Fibroblast of the aortic adventitia (primary cell): ENCODE measurements around the gene CERS5. TPM values are rescaled to one million over a fixed set of nuclear protein-coding genes. Genes with fewer than 3 reads are reported as not detected.
A peak's percentile ranks its signal among the peaks of the same experiment; 100 is the strongest.

ENCODE experiments used
- DNase-seq: peaks from one replicate; pipeline ENCODE4 v3.0.0-alpha.2; 2010; ENCODE audit warnings: low read depth
- H3K4me3 ChIP-seq: 2 replicates; pipeline ENCODE4 v1.5.1; 2011; ENCODE audit warnings: low read depth, mild to moderate bottlenecking, control low read depth, low read length, moderate library complexity
- total RNA-seq: library from RNA; depleted of rRNA; stranded (reverse); fragments of >200 nt; gene quantifications from 2 replicates; pipeline ENCODE4 v1.2.3, GENCODE V29; 2012; ENCODE audit warnings: low replicate concordance
- TF ChIP-seq, protein P1 (sequence below): IDR thresholded peaks from 2 replicates; pipeline ENCODE4 v1.5.1; 2011; ENCODE audit warnings: mild to moderate bottlenecking, low read length, control low read depth, inconsistent platforms; ENCODE audit not compliant: insufficient read depth

The CERS5 gene
- total RNA-seq, 1 donor, result 32.7 TPM

DNA sequence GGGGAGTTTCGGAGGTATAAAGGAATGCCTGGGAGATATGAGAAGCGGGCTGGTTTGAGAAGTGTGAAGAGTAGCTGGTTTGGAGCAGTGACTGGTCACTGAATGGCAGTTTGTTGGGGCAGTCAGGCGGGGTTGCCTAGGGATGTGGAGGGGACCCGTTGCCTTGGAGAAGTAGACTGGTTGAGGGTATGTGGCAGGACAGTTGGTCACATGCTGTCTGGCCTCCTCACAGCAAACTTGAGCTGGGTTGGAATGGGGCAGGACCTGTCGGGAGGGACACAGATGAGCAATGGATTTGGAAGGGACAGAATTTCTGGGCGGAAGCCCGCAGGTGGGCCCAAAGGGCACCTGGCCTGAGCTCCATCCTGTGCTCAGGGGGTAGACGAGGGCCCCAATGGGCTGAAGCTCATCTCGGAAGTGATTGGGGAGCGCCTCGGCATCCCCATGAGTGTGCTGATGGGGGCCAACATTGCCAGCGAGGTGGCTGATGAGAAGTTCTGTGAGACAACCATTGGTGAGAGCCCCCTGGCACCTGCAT is 61.2 kb downstream of the CERS5 start:
- TF ChIP-seq, protein P1, sequence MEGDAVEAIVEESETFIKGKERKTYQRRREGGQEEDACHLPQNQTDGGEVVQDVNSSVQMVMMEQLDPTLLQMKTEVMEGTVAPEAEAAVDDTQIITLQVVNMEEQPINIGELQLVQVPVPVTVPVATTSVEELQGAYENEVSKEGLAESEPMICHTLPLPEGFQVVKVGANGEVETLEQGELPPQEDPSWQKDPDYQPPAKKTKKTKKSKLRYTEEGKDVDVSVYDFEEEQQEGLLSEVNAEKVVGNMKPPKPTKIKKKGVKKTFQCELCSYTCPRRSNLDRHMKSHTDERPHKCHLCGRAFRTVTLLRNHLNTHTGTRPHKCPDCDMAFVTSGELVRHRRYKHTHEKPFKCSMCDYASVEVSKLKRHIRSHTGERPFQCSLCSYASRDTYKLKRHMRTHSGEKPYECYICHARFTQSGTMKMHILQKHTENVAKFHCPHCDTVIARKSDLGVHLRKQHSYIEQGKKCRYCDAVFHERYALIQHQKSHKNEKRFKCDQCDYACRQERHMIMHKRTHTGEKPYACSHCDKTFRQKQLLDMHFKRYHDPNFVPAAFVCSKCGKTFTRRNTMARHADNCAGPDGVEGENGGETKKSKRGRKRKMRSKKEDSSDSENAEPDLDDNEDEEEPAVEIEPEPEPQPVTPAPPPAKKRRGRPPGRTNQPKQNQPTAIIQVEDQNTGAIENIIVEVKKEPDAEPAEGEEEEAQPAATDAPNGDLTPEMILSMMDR, result no peak
- H3K4me3 ChIP-seq, result no peak overlapping the region
- no peak for DNase-seq

DNA sequence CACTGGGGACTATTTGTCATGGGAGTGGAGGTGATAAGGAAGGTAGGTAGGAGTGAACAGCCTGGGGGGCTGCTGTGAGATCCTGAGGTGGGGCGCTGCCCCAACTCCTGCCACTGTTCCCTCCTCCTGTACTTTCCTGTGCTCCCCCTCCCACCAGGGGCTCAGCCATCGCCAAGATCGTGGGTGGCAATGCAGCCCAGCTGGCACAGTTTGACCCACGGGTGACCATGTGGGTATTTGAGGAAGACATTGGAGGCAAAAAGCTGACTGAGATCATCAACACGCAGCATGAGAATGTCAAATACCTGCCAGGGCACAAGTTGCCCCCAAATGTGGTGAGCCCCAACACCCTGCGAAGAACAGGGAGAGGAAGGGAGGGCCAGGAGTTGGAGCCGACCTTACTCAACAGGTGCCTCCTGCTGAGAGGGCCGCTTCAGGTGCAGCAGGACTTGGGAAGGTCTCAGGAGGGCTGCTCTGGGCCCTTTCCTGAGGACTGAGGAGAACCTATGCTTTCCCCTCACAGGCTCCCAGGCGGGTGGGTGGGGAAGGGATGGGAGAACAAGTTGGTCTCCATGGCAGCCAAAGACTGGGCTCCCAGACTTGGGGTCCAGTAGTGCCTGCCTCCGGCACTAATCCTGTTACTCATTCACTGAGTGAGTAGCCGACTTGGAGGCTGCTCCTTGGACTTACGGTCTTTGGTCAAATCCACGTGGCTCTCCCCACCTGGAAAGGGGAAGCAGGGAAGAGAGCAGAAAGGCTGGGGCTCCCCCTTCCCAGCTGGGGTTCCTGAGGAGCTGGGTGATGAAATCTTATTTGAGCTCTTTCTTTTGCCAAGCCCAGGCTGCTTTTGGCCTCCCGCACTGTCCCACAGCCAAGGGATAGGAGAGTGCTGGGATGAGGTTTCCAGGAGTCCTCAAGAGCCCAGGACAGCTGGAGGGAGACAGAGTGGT is 62.5 kb downstream of the CERS5 start:
- H3K4me3 ChIP-seq, result no peak overlapping the region
- peak; percentile 21 for DNase-seq
- TF ChIP-seq, protein P1, result no peak

DNA sequence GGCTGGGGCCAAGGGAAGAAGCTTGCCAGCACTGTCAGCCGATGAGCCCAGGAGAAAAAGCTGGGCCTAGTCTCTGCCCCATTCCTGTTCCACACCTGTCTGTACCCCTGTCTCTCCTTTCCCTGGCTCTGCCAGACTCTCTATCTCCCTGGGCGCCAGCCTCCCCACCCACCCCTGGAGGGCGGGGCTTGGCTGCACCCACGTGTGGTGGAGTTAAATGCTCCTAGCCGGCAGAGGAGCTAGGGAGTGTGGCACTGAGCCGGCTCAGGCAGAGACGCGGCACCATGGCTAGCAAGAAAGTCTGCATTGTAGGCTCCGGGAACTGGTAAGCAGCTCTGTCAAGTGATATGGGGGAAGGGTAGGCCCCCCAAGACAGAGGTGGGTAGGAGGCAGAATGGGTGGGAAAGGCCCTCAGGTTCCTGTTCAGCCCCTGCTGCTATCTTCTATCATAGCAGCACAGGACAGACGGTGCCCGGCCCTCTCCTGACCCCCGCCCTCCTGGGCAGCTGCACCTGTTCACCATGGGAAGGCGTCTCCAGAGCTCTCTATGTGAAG is 63.3 kb downstream of the CERS5 start, which contains the start of gene GPD1:
GPD1 (plus strand) TSS at position 242 of the 555 bp plus-strand sequence; CDS start at position 285, 43 bp downstream.
- no peak within 1 kb of the TSS for H3K4me3 ChIP-seq
- peak; percentile 34 for DNase-seq
- TF ChIP-seq, protein P1, result no peak

- H3K4me3 ChIP-seq, result no peak overlapping the region
- TF ChIP-seq, protein P1, result no peak
- no peak for DNase-seq
Observed at GRCh38 chr12:50103351-50103750, 63.8 kb downstream of the CERS5 start.

GRCh38 chr12:50102646-50103309 is 64.4 kb downstream of the CERS5 start:
- TF ChIP-seq, protein P1, result no peak
- DNase-seq, result no peak
- H3K4me3 ChIP-seq, result no peak overlapping the region

GRCh38 chr12:50102131-50102531 is 65.0 kb downstream of the CERS5 start:
- no peak for DNase-seq
- TF ChIP-seq, protein P1, result no peak

More at GRCh38 chr12:50102131-50102531, 65.0 kb downstream of the CERS5 start:
- no peak overlapping the region for H3K4me3 ChIP-seq
